HL-60 (cell line): Measurements from ENCODE around the gene RELT.

Experiments
- DNase-seq, 2 experiments: peaks; one replicate each; pipeline ENCODE4 v3.0.0-alpha.2; 2010 to 2020; ENCODE audit warnings: low read depth in 1 of 2, low spot score in 1 of 2
- H3K27ac ChIP-seq: fragments of 250-450 bp; sonication (Bioruptor Pico); replicated peaks from 2 replicates; pipeline ENCODE4 v1.5.1; 2020; ENCODE audit warnings: mild to moderate bottlenecking, moderate library complexity
- H3K27me3 ChIP-seq: fragments of 250-450 bp; sonication (Bioruptor Pico); 2 replicates; pipeline ENCODE4 v1.5.1; 2021; ENCODE audit warnings: mild to moderate bottlenecking, moderate library complexity; ENCODE audit not compliant: insufficient read depth, poor library complexity, severe bottlenecking
- H3K4me3 ChIP-seq: replicated peaks from 2 replicates; pipeline ENCODE4 v1.5.1; 2011; ENCODE audit warnings: mild to moderate bottlenecking, control low read depth, low read length; ENCODE audit not compliant: insufficient read depth
- CTCF ChIP-seq: IDR thresholded peaks from one replicate; pipeline ENCODE4 v1.5.1; 2011; ENCODE audit warnings: low read length, control low read depth, inconsistent platforms; ENCODE audit not compliant: insufficient read depth
- GABPA ChIP-seq: IDR thresholded peaks from 2 replicates; pipeline ENCODE4 v1.6.1; 2012; ENCODE audit warnings: low read depth
- POLR2AphosphoS5 ChIP-seq: IDR thresholded peaks from 2 replicates; pipeline ENCODE4 v1.6.1; 2012; ENCODE audit warnings: low read depth
- REST ChIP-seq: IDR thresholded peaks from 2 replicates; pipeline ENCODE4 v1.6.1; 2012; ENCODE audit warnings: low read depth; ENCODE audit not compliant: insufficient replicate concordance
- SPI1 ChIP-seq: IDR thresholded peaks from 2 replicates; pipeline ENCODE4 v1.6.1; 2012; ENCODE audit warnings: low read depth, mild to moderate bottlenecking, borderline replicate concordance

The RELT gene

GRCh38 chr11:73402834-73403185, 26.6 kb downstream of the RELT start:
- peak in 1 of 2 experiments; percentile 47 for DNase-seq
- TF ChIP-seq POLR2AphosphoS5, result no peak
- peak; percentile 23 for TF ChIP-seq CTCF
- no peak overlapping the region for H3K27ac ChIP-seq

GRCh38 chr11:73403541-73403940, 27.3 kb downstream of the RELT start:
- H3K27ac ChIP-seq, result no peak overlapping the region
- TF ChIP-seq SPI1, result no peak

More at GRCh38 chr11:73402834-73403185, 26.6 kb downstream of the RELT start:
- no peaks in the 10 kb centered on the region for H3K27me3 ChIP-seq
- H3K4me3 ChIP-seq, result no peak overlapping the region

GRCh38 chr11:73404048-73404447, 27.8 kb downstream of the RELT start:
- H3K27me3 ChIP-seq, result no peaks in the 10 kb centered on the region
- H3K27ac ChIP-seq, result no peak overlapping the region
- peak; percentile 43 for TF ChIP-seq CTCF
- no peak for TF ChIP-seq SPI1
- H3K4me3 ChIP-seq, result no peak overlapping the region
- DNase-seq, result peak in 1 of 2 experiments; percentile 69

More at GRCh38 chr11:73403541-73403940, 27.3 kb downstream of the RELT start:
- no peak for DNase-seq
- H3K4me3 ChIP-seq, result no peak overlapping the region
- H3K27me3 ChIP-seq, result no peaks in the 10 kb centered on the region

GRCh38 chr11:73404506-73405145, 28.4 kb downstream of the RELT start:
- Histone ChIP-seq H3K4me3 (no peak overlapping the region), H3K27ac (no peak overlapping the region), H3K27me3 (no peaks in the 10 kb centered on the region)
- DNase-seq, result no peak
- no peak for TF ChIP-seq REST

GRCh38 chr11:73405146-73405510, 28.9 kb downstream of the RELT start:
- DNase-seq, result no peak
- Histone ChIP-seq H3K4me3 (no peak overlapping the region), H3K27me3 (no peaks in the 10 kb centered on the region), H3K27ac (no peak overlapping the region)
- TF ChIP-seq SPI1 (no peak), CTCF (no peak), GABPA (no peak), REST (no peak), POLR2AphosphoS5 (no peak)
